SK-N-SH treated with all-trans-retinoic acid at 6 μM for 48 hours (cell line): ENCODE measurements around the gene SPATA20.

Source experiments
- ATAC-seq: fragments of 200-7000 bp; cut with Tn5 transposase; 3 replicates; pipeline ENCODE4 v1.9.1; 2020; ENCODE audit warnings: mild to moderate bottlenecking, moderate library complexity
- ARNTL ChIP-seq: fragments of 450-650 bp; formaldehyde crosslinking; IDR thresholded peaks from 2 replicates; pipeline ENCODE4 v1.5.0; 2020; ENCODE audit warnings: low read depth, mild to moderate bottlenecking, moderate library complexity, borderline replicate concordance
- BACH2 ChIP-seq: fragments of 250-450 bp; sonication (Bioruptor Pico); IDR thresholded peaks from 2 replicates; pipeline ENCODE4 v1.9.0; 2021; ENCODE audit warnings: mild to moderate bottlenecking, borderline replicate concordance
- CSDC2 ChIP-seq: fragments of 250-450 bp; sonication (Bioruptor Pico); IDR thresholded peaks from 2 replicates; pipeline ENCODE4 v1.5.0; 2020; ENCODE audit warnings: mild to moderate bottlenecking, moderate library complexity
- ESRRG ChIP-seq: fragments of 250-450 bp; sonication (Bioruptor Pico); IDR thresholded peaks from 2 replicates; pipeline ENCODE4 v1.6.1; 2021; ENCODE audit warnings: mild to moderate bottlenecking
- GLIS3 ChIP-seq: fragments of 250-450 bp; sonication (Bioruptor Pico); IDR thresholded peaks from 2 replicates; pipeline ENCODE4 v1.5.0; 2020; ENCODE audit warnings: mild to moderate bottlenecking, moderate library complexity
- OSR1 ChIP-seq: fragments of 250-450 bp; sonication (Bioruptor Pico); IDR thresholded peaks from 2 replicates; pipeline ENCODE4 v1.8.0; 2022; ENCODE audit warnings: moderate library complexity, mild to moderate bottlenecking, inconsistent platforms
- RARB ChIP-seq: fragments of 250-450 bp; sonication (Bioruptor Pico); IDR thresholded peaks from 2 replicates; pipeline ENCODE4 v1.8.0; 2021; ENCODE audit warnings: mild to moderate bottlenecking, moderate library complexity
- SNAI2 ChIP-seq: fragments of 250-450 bp; sonication (Bioruptor Pico); IDR thresholded peaks from 2 replicates; pipeline ENCODE4 v1.5.0; 2020; ENCODE audit warnings: mild to moderate bottlenecking, moderate library complexity
- TCF4 ChIP-seq: fragments of 250-450 bp; sonication (Bioruptor Pico); IDR thresholded peaks from 2 replicates; pipeline ENCODE4 v1.8.0; 2021; ENCODE audit warnings: mild to moderate bottlenecking, moderate library complexity, borderline replicate concordance
- TOX ChIP-seq: fragments of 250-450 bp; sonication (Bioruptor Pico); IDR thresholded peaks from 2 replicates; pipeline ENCODE4 v1.8.0; 2021; ENCODE audit warnings: mild to moderate bottlenecking, moderate library complexity, borderline replicate concordance
- TSHZ2 ChIP-seq: fragments of 250-450 bp; sonication (Bioruptor Pico); IDR thresholded peaks from 2 replicates; pipeline ENCODE4 v1.5.0; 2020; ENCODE audit warnings: mild to moderate bottlenecking, moderate library complexity
- ZC3H10 ChIP-seq: fragments of 250-450 bp; sonication (Bioruptor Pico); IDR thresholded peaks from 2 replicates; pipeline ENCODE4 v1.5.1; 2021; ENCODE audit warnings: mild to moderate bottlenecking, moderate library complexity
- ZFP3 ChIP-seq: fragments of 250-450 bp; sonication (Bioruptor Pico); IDR thresholded peaks from 2 replicates; pipeline ENCODE4 v1.5.0; 2020; ENCODE audit warnings: mild to moderate bottlenecking, moderate library complexity
- ZFP30 ChIP-seq: fragments of 450-650 bp; formaldehyde crosslinking; IDR thresholded peaks from 2 replicates; pipeline ENCODE4 v1.5.0; 2022; ENCODE audit warnings: mild to moderate bottlenecking, moderate library complexity
- ZNF565 ChIP-seq: fragments of 450-650 bp; formaldehyde crosslinking; conservative IDR thresholded peaks from 2 replicates; pipeline ENCODE4 v1.5.0; 2020; ENCODE audit warnings: low read depth, mild to moderate bottlenecking, moderate library complexity
- ZNF70 ChIP-seq: fragments of 450-650 bp; formaldehyde crosslinking; IDR thresholded peaks from 2 replicates; pipeline ENCODE4 v1.5.0; 2020; ENCODE audit warnings: mild to moderate bottlenecking, moderate library complexity
- TF ChIP-seq, protein P1 (sequence below): fragments of 250-450 bp; sonication (Bioruptor Pico); IDR thresholded peaks from 2 replicates; pipeline ENCODE4 v1.8.0; 2021; ENCODE audit warnings: low read depth, mild to moderate bottlenecking, moderate library complexity, borderline replicate concordance
- TF ChIP-seq, protein P2 (sequence below): fragments of 250-450 bp; sonication (Bioruptor Pico); IDR thresholded peaks from 2 replicates; pipeline ENCODE4 v1.8.0; 2020; ENCODE audit warnings: mild to moderate bottlenecking, moderate library complexity, borderline replicate concordance

SPATA20 gene

DNA sequence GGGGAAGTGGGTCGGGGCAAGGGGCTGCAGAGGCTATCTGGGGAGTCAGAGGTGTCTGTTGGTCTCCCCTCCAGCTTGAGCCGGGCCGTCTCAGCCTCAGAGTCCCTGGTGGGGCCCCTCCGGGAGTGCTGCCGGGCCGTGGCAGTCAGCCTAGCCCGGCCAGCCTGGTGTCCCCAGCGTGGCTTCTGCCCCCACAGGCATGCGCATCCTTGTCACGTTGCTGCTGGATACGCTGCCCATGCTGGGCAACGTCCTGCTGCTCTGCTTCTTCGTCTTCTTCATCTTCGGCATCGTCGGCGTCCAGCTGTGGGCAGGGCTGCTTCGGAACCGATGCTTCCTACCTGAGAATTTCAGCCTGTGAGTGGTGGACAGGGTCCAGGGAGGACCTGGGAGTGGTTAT is 24.7 kb downstream of the SPATA20 start (continued):
- TF ChIP-seq ZC3H10 (CRISPR knock-in tag) (no peak), TCF4 (no peak)
- TF ChIP-seq, protein P1, sequence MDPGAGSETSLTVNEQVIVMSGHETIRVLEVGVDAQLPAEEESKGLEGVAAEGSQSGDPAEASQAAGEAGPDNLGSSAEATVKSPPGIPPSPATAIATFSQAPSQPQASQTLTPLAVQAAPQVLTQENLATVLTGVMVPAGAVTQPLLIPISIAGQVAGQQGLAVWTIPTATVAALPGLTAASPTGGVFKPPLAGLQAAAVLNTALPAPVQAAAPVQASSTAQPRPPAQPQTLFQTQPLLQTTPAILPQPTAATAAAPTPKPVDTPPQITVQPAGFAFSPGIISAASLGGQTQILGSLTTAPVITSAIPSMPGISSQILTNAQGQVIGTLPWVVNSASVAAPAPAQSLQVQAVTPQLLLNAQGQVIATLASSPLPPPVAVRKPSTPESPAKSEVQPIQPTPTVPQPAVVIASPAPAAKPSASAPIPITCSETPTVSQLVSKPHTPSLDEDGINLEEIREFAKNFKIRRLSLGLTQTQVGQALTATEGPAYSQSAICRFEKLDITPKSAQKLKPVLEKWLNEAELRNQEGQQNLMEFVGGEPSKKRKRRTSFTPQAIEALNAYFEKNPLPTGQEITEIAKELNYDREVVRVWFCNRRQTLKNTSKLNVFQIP, result no peak

- no peak for TF ChIP-seq TSHZ2 (CRISPR knock-in tag)
- no peak for TF ChIP-seq ZC3H10 (CRISPR knock-in tag)
- TF ChIP-seq SNAI2 (CRISPR knock-in tag), result no peak
- TF ChIP-seq OSR1 (CRISPR knock-in tag), result no peak
- TF ChIP-seq RARB (CRISPR knock-in tag), result no peak
- no peak for TF ChIP-seq ZFP30 (CRISPR knock-in tag)
- TF ChIP-seq, protein P1, result no peak
- TF ChIP-seq CSDC2 (CRISPR knock-in tag), result no peak
- TF ChIP-seq ZNF565, result no peak
- no peak for TF ChIP-seq BACH2 (CRISPR knock-in tag)
- TF ChIP-seq, protein P2, sequence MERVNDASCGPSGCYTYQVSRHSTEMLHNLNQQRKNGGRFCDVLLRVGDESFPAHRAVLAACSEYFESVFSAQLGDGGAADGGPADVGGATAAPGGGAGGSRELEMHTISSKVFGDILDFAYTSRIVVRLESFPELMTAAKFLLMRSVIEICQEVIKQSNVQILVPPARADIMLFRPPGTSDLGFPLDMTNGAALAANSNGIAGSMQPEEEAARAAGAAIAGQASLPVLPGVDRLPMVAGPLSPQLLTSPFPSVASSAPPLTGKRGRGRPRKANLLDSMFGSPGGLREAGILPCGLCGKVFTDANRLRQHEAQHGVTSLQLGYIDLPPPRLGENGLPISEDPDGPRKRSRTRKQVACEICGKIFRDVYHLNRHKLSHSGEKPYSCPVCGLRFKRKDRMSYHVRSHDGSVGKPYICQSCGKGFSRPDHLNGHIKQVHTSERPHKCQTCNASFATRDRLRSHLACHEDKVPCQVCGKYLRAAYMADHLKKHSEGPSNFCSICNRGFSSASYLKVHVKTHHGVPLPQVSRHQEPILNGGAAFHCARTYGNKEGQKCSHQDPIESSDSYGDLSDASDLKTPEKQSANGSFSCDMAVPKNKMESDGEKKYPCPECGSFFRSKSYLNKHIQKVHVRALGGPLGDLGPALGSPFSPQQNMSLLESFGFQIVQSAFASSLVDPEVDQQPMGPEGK (CRISPR knock-in tag), result no peak
- no peak for TF ChIP-seq ESRRG (CRISPR knock-in tag)
- TF ChIP-seq TCF4, result no peak
- TF ChIP-seq ARNTL, result no peak
- no peak for TF ChIP-seq GLIS3 (CRISPR knock-in tag)
- TF ChIP-seq ZNF70, result no peak
- TF ChIP-seq ZFP3, result no peak
- ATAC-seq, result no peak
Measured at GRCh38 chr17:50572541-50572940, 25.6 kb downstream of the SPATA20 start.

DNA sequence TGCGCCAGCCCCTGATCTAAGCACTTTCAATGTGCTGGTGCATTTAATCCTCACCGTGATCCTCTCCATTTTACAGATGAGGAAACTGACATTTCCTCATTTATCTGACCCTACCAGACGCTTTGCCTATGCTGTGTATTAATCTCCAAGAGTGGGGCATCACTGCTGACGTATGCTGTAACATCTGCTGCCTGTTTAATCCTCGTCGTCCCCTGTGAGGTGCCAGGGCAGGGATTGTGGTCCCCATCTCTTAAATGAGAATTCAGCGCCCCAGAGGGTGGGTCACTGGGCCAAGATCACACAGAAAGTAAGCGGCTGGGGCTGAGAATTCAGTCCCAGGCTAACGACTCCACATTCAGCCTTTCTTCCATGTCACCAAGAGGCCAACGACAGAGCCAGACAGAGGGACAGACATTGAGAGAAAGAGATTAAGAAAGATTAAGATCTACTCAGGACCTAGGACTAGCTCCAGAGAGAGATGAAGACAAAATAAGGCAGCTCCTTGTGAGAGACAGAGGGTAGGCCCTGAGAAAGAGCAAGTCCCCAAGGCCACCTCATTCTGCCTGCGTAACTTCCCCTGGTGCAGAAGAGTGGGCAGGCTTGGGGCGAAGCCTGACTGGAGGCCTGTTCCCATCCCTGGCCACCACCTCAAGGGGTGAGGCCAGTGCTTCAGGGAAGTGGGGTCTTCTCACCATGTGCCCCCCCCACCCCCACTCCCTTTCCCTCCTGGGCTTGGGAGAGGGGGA is 27.1 kb downstream of the SPATA20 start:
- ATAC-seq, result no peak
- TF ChIP-seq TSHZ2 (CRISPR knock-in tag) (no peak), ESRRG (CRISPR knock-in tag) (no peak), TOX (CRISPR knock-in tag) (no peak), ZNF70 (no peak), ARNTL (no peak), ZC3H10 (CRISPR knock-in tag) (no peak)
- TF ChIP-seq, protein P2 (CRISPR knock-in tag), result no peak
